HepG2 (cell line): Measurements from ENCODE around the gene NUDCD3. TPM values are rescaled to one million over a fixed set of nuclear protein-coding genes. Genes with fewer than 3 reads are reported as not detected.
A peak's percentile ranks its signal among the peaks of the same experiment; 100 is the strongest.

Source experiments
- ARID2 ChIP-seq: sonication (generic); formaldehyde crosslinking; IDR thresholded peaks from 2 replicates; pipeline ENCODE4 v1.8.1; 2022; ENCODE audit warnings: mild to moderate bottlenecking, missing genetic modification reagents, borderline replicate concordance
- ARNT ChIP-seq: fragments of 450-650 bp; IDR thresholded peaks from 2 replicates; pipeline ENCODE4 v1.6.1; 2017
- CAMTA2 ChIP-seq: sonication (generic); formaldehyde crosslinking; IDR thresholded peaks from 2 replicates; pipeline ENCODE4 v1.4.0; 2020; ENCODE audit warnings: mild to moderate bottlenecking, missing genetic modification reagents, borderline replicate concordance
- EP300 ChIP-seq, 3 experiments: sonication (generic) in 1 of 3; formaldehyde crosslinking in 1 of 3; IDR thresholded peaks; 2 replicates each; pipeline versions ENCODE4 v1.5.1 to v1.6.1; 2011 to 2020; ENCODE audit warnings: low read depth in 2 of 3, low read length in 2 of 3, borderline replicate concordance in 1 of 3, improper control_type of control experiment in 1 of 3, mild to moderate bottlenecking in 1 of 3, missing genetic modification reagents in 1 of 3, moderate library complexity in 1 of 3
- GPN1 ChIP-seq: sonication (generic); formaldehyde crosslinking; IDR thresholded peaks from 2 replicates; pipeline ENCODE4 v1.5.1; 2020; ENCODE audit warnings: missing genetic modification reagents, borderline replicate concordance
- MAFK ChIP-seq, 2 experiments: IDR thresholded peaks in 1 of 2; conservative IDR thresholded peaks in 1 of 2; 2 replicates each; pipeline ENCODE4 v1.6.1; 2011; ENCODE audit warnings: improper control_type of control experiment in 2 of 2, low read length in 2 of 2
- MBD4 ChIP-seq: IDR thresholded peaks from 2 replicates; pipeline ENCODE4 v1.6.1; 2012; ENCODE audit warnings: low read length, inconsistent platforms, borderline replicate concordance
- NFKB2 ChIP-seq: sonication (generic); formaldehyde crosslinking; IDR thresholded peaks from 2 replicates; pipeline ENCODE4 v1.4.0; 2020; ENCODE audit warnings: missing genetic modification reagents, borderline replicate concordance
- ONECUT2 ChIP-seq: sonication (generic); formaldehyde crosslinking; IDR thresholded peaks from 2 replicates; pipeline ENCODE4 v1.4.0; 2020; ENCODE audit warnings: missing genetic modification reagents
- SMAD1 ChIP-seq: sonication (generic); formaldehyde crosslinking; IDR thresholded peaks from 2 replicates; pipeline ENCODE4 v1.4.0; 2020; ENCODE audit warnings: missing genetic modification reagents, low read depth, mild to moderate bottlenecking, borderline replicate concordance
- SMAD9 ChIP-seq: sonication (generic); formaldehyde crosslinking; IDR thresholded peaks from 2 replicates; pipeline ENCODE4 v1.5.1; 2020; ENCODE audit warnings: mild to moderate bottlenecking, missing genetic modification reagents
- SRY ChIP-seq: sonication (generic); formaldehyde crosslinking; IDR thresholded peaks from 2 replicates; pipeline ENCODE4 v1.8.0; 2022; ENCODE audit warnings: mild to moderate bottlenecking, missing genetic modification reagents
- SSRP1 ChIP-seq: IDR thresholded peaks from 2 replicates; pipeline ENCODE4 v1.6.1; 2016; ENCODE audit warnings: control low read depth
- ZNF180 ChIP-seq: sonication (generic); formaldehyde crosslinking; IDR thresholded peaks from 2 replicates; pipeline ENCODE4 v1.4.0; 2020; ENCODE audit warnings: low read depth, missing genetic modification reagents, borderline replicate concordance
- ZNF225 ChIP-seq: sonication (generic); formaldehyde crosslinking; IDR thresholded peaks from 2 replicates; pipeline ENCODE4 v1.4.0; 2020; ENCODE audit warnings: mild to moderate bottlenecking, missing genetic modification reagents
- ZNF263 ChIP-seq: sonication (generic); formaldehyde crosslinking; IDR thresholded peaks from 2 replicates; pipeline ENCODE4 v1.4.0; 2020; ENCODE audit warnings: missing genetic modification reagents
- ZNF670 ChIP-seq: sonication (generic); formaldehyde crosslinking; IDR thresholded peaks from 2 replicates; pipeline ENCODE4 v1.8.0; 2022; ENCODE audit warnings: mild to moderate bottlenecking, missing genetic modification reagents, borderline replicate concordance
- ZNF773 ChIP-seq: sonication (generic); formaldehyde crosslinking; IDR thresholded peaks from 2 replicates; pipeline ENCODE4 v1.4.0; 2020; ENCODE audit warnings: missing genetic modification reagents, borderline replicate concordance
- polyA plus RNA-seq, 8 experiments: library from polyadenylated mRNA; depleted of rRNA in 3 of 8; stranded (reverse) in 7 of 8; unstranded in 1 of 8; fragments of >200 nt; fragmentation: Illumina TruSeq in 4 of 8; extraction: Trizol in 4 of 8; gene quantifications; 2 replicates each; pipeline versions ENCODE4 v1.2.1 to v1.2.3, GENCODE V29; 2011 to 2016; ENCODE audit warnings: low read depth in 4 of 8, missing spikeins in 1 of 8, mixed read lengths in 1 of 8; ENCODE audit not compliant: insufficient read depth in 1 of 8
- total RNA-seq, 5 experiments: library from RNA; depleted of rRNA; stranded (reverse); fragments of >200 nt; fragmentation: Illumina TruSeq; extraction: Trizol; gene quantifications; 2 replicates each; pipeline ENCODE4 v1.2.3, GENCODE V29; 2016; ENCODE audit warnings: low read depth in 1 of 5
- TF ChIP-seq, protein P1 (sequence below): sonication (generic); formaldehyde crosslinking; IDR thresholded peaks from 2 replicates; pipeline ENCODE4 v1.9.0; 2022; ENCODE audit warnings: low read depth, missing genetic modification reagents
- TF ChIP-seq, protein P2 (sequence below): sonication (generic); formaldehyde crosslinking; IDR thresholded peaks from 2 replicates; pipeline ENCODE4 v1.4.0; 2020; ENCODE audit warnings: missing genetic modification reagents, borderline replicate concordance
- TF ChIP-seq, protein P3 (sequence below): sonication (generic); formaldehyde crosslinking; IDR thresholded peaks from 2 replicates; pipeline ENCODE4 v1.8.1; 2023; ENCODE audit warnings: missing genetic modification reagents, inconsistent platforms, borderline replicate concordance
- TF ChIP-seq, protein P4 (sequence below): IDR thresholded peaks from 2 replicates; pipeline ENCODE4 v1.6.1; 2016; ENCODE audit warnings: mild to moderate bottlenecking

Gene NUDCD3
- total and polyA plus RNA-seq, 2 of the 13 experiments (the other 11 are each of a cell fraction or from before 2014, with no cell fraction given), result 20.8 to 49.9 TPM

DNA sequence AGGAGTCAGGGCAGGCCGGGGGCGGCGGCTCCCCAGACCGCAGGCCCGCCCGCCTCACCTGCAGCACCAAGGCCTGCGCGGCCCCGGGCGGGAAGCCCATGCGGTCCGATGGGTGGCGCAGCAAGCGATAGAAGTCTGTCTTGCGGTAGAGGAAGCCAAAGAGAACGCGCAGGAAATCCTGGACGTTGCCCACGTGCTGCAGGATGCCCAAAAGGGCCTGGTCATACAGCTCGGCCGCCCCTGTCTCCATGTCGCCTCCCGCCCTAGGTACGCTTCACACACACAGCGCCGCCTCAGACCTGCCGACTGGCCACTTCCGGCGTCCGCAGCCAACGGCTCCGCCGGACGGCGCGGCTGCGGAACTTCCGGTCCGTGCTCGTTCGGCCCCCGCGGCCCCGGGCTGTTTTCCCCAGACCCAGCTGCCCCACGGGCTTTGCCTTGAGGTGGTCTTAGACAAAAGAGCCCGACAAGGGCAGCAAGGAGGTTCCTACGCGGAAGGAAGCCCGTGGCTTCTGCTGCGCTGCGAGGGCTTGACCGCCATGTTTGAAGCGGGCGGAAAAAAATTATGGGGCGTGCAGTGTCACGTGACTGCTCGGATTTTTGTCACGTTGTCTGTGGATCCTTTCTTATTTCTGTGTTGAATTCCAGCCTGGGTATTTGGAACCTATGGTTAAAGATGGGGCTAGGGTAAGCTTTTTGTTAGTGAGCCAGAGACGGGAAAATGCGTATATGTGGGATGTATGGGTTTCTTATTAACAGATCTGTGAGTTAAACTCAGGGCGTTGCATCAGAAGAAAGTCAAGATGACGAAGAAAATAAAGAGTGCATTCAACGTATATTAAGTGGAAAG is at the start of gene NUDCD3 (continued):
- TF ChIP-seq, protein P1, sequence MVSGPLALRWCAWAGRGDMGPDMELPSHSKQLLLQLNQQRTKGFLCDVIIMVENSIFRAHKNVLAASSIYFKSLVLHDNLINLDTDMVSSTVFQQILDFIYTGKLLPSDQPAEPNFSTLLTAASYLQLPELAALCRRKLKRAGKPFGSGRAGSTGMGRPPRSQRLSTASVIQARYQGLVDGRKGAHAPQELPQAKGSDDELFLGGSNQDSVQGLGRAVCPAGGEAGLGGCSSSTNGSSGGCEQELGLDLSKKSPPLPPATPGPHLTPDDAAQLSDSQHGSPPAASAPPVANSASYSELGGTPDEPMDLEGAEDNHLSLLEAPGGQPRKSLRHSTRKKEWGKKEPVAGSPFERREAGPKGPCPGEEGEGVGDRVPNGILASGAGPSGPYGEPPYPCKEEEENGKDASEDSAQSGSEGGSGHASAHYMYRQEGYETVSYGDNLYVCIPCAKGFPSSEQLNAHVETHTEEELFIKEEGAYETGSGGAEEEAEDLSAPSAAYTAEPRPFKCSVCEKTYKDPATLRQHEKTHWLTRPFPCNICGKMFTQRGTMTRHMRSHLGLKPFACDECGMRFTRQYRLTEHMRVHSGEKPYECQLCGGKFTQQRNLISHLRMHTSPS (CRISPR knock-in tag), result peak; percentile 69; the same call in 1 of the 2 replicates
- TF ChIP-seq ARNT (no peak), MBD4 (no peak), NFKB2 (peak; percentile 29; the same call in 1 of the 2 replicates), ARID2 (no peak), EP300 (IDR thresholded peaks at IDR 0.05; ENCODE audit: low read depth in 2 of 2, low read length in 2 of 2) (no peak; a peak in 1 of 4 replicates), EP300 (CRISPR knock-in tag; IDR thresholded peaks at IDR 0.05; ENCODE audit: borderline replicate concordance) (no peak), ZNF180 (peak; percentile 10; the same call in 1 of the 2 replicates), ZNF670 (no peak), CAMTA2 (CRISPR knock-in tag) (0 out of 2 replicates have a peak, but pooled peaks have one; percentile 22), SRY (peak; percentile 81; the same call in 1 of the 2 replicates), ONECUT2 (0 out of 2 replicates have a peak, but pooled peaks have one; percentile 25), GPN1 (no peak), ZNF263 (no peak), ZNF225 (CRISPR knock-in tag) (peak; percentile 43; the same call in 1 of the 2 replicates), SMAD1 (CRISPR knock-in tag) (peak; percentile 93; the same call in 1 of the 2 replicates), SMAD9 (CRISPR knock-in tag) (no peak), MAFK (conservative IDR thresholded peaks at IDR 0.05 in 1 of 2, IDR thresholded peaks at IDR 0.05 in 1 of 2; ENCODE audit: low read length in 2 of 2) (no peak), ZNF773 (no peak), SSRP1 (CRISPR knock-in tag) (no peak)
- TF ChIP-seq, protein P2, sequence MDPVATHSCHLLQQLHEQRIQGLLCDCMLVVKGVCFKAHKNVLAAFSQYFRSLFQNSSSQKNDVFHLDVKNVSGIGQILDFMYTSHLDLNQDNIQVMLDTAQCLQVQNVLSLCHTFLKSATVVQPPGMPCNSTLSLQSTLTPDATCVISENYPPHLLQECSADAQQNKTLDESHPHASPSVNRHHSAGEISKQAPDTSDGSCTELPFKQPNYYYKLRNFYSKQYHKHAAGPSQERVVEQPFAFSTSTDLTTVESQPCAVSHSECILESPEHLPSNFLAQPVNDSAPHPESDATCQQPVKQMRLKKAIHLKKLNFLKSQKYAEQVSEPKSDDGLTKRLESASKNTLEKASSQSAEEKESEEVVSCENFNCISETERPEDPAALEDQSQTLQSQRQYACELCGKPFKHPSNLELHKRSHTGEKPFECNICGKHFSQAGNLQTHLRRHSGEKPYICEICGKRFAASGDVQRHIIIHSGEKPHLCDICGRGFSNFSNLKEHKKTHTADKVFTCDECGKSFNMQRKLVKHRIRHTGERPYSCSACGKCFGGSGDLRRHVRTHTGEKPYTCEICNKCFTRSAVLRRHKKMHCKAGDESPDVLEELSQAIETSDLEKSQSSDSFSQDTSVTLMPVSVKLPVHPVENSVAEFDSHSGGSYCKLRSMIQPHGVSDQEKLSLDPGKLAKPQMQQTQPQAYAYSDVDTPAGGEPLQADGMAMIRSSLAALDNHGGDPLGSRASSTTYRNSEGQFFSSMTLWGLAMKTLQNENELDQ (CRISPR knock-in tag), result no peak
- TF ChIP-seq, protein P3, sequence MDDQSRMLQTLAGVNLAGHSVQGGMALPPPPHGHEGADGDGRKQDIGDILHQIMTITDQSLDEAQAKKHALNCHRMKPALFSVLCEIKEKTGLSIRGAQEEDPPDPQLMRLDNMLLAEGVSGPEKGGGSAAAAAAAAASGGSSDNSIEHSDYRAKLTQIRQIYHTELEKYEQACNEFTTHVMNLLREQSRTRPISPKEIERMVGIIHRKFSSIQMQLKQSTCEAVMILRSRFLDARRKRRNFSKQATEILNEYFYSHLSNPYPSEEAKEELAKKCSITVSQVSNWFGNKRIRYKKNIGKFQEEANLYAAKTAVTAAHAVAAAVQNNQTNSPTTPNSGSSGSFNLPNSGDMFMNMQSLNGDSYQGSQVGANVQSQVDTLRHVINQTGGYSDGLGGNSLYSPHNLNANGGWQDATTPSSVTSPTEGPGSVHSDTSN (CRISPR knock-in tag), result no peak; the same call in 1 of the 2 replicates
- TF ChIP-seq, protein P4, sequence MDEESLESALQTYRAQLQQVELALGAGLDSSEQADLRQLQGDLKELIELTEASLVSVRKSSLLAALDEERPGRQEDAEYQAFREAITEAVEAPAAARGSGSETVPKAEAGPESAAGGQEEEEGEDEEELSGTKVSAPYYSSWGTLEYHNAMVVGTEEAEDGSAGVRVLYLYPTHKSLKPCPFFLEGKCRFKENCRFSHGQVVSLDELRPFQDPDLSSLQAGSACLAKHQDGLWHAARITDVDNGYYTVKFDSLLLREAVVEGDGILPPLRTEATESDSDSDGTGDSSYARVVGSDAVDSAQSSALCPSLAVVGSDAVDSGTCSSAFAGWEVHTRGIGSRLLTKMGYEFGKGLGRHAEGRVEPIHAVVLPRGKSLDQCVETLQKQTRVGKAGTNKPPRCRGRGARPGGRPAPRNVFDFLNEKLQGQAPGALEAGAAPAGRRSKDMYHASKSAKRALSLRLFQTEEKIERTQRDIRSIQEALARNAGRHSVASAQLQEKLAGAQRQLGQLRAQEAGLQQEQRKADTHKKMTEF, result peak; percentile 87
